Endothelial cell of umbilical vein (primary cell): ENCODE measurements around the gene SYN1. TPM values are rescaled to one million over a fixed set of nuclear protein-coding genes. Genes with fewer than 3 reads are reported as not detected.
"Not testable (repeated sequence)": the region's sequence is repeated elsewhere in the genome, so short reads cannot be mapped to it uniquely, and the experiment has no call there.

Source experiments
- BruUV-seq: library from RNA; stranded (reverse); fragments of 400-500 nt; replicated peaks from 2 replicates; lab custom pipeline; 2021; lab: Mats Ljungman, UMichigan
- CTCF ChIA-PET: fragments of 300-600, 350-600 bp; sonication (Branson Sonifier 250); formaldehyde crosslinking; loops from one replicate; lab custom pipeline; 2021; ENCODE audit warnings: antibody characterized with exemption, inconsistent platforms; lab: Charles Lee
- POLR2A ChIA-PET: fragments of 300-600, 350-600 bp; sonication (Branson Sonifier 250); formaldehyde crosslinking; loops from one replicate; lab custom pipeline; 2021; ENCODE audit warnings: antibody characterized with exemption, inconsistent platforms; lab: Charles Lee
- DNase-seq: peaks from one replicate; pipeline ENCODE4 v3.0.0-alpha.2; 2011; ENCODE audit warnings: low read depth, low spot score
- FAIRE-seq: peaks from 2 replicates; lab custom pipeline; 2011; peaks lifted over from hg19 to GRCh38; lab: Jason Lieb, UNC
- H2AFZ ChIP-seq: 2 replicates; pipeline ENCODE4 v1.6.0; 2012; ENCODE audit warnings: low read depth, low read length, control low read depth, inconsistent platforms
- H3K27ac ChIP-seq: 2 replicates; pipeline ENCODE4 v1.5.1; 2011; ENCODE audit warnings: low read depth, mild to moderate bottlenecking, control low read depth, low read length, moderate library complexity; ENCODE audit not compliant: insufficient read depth
- H3K27me3 ChIP-seq, 2 experiments: 2 replicates each; pipeline versions ENCODE4 v1.6.0 to v1.6.1; 2011; ENCODE audit warnings: low read length in 2 of 2, mixed read lengths in 1 of 2; ENCODE audit not compliant: control insufficient read depth in 2 of 2, insufficient read depth in 2 of 2
- H3K36me3 ChIP-seq, 2 experiments: 2 replicates in 1 of 2; 3 replicates in 1 of 2; pipeline ENCODE4 v1.5.1; 2011; ENCODE audit warnings: low read length in 2 of 2, mild to moderate bottlenecking in 1 of 2, moderate library complexity in 1 of 2; ENCODE audit not compliant: control insufficient read depth in 2 of 2, insufficient read depth in 2 of 2; ENCODE audit errors: extremely low read depth in 1 of 2
- H3K4me1 ChIP-seq: 3 replicates; pipeline ENCODE4 v1.5.1; 2011; ENCODE audit warnings: mild to moderate bottlenecking, low read length; ENCODE audit not compliant: control insufficient read depth, insufficient read depth; ENCODE audit errors: extremely low read depth
- H3K4me2 ChIP-seq: 2 replicates; pipeline ENCODE4 v1.6.1; 2011; ENCODE audit warnings: low read length, control low read depth, mixed read lengths; ENCODE audit not compliant: insufficient read depth
- H3K4me3 ChIP-seq, 3 experiments: fragments of 200-600 bp in 1 of 3; sonication (generic), shearing (Covaris generic) in 1 of 3; replicated peaks in 1 of 3; 2 replicates each; pipeline ENCODE4 v1.5.1; 2011 to 2016; ENCODE audit warnings: control low read depth in 3 of 3, low read length in 3 of 3, mild to moderate bottlenecking in 2 of 3, inconsistent platforms in 1 of 3, low read depth in 1 of 3, moderate library complexity in 1 of 3; ENCODE audit not compliant: insufficient read depth in 1 of 3
- H3K79me2 ChIP-seq: 2 replicates; pipeline ENCODE4 v1.6.0; 2012; ENCODE audit warnings: low read length, inconsistent platforms; ENCODE audit not compliant: control insufficient read depth, insufficient read depth
- H3K9ac ChIP-seq: replicated peaks from 2 replicates; pipeline ENCODE3; 2011; ENCODE audit warnings: low read length, control low read depth; ENCODE audit not compliant: insufficient read depth; ENCODE audit errors: extremely low read depth
- H3K9me1 ChIP-seq: replicated peaks from 3 replicates; pipeline ENCODE4 v1.6.0; 2011; ENCODE audit warnings: mild to moderate bottlenecking, low read length; ENCODE audit not compliant: control insufficient read depth, insufficient read depth; ENCODE audit errors: extremely low read depth
- H3K9me3 ChIP-seq: replicated peaks from 2 replicates; pipeline ENCODE4 v1.5.1; 2012; ENCODE audit warnings: low read length, inconsistent platforms; ENCODE audit not compliant: control insufficient read depth, insufficient read depth
- H4K20me1 ChIP-seq: replicated peaks from 2 replicates; pipeline ENCODE3; 2011; ENCODE audit warnings: mild to moderate bottlenecking, low read length; ENCODE audit not compliant: control insufficient read depth, insufficient read depth; ENCODE audit errors: extremely low read depth
- CTCF ChIP-seq, 2 donors: IDR thresholded peaks; 1 replicate in 1 of 2; 2 replicates in 1 of 2; pipeline ENCODE4 v1.5.1; 2011; ENCODE audit warnings: low read length in 2 of 2, mild to moderate bottlenecking in 2 of 2, moderate library complexity in 2 of 2, control low read depth in 1 of 2, inconsistent platforms in 1 of 2, low read depth in 1 of 2; ENCODE audit not compliant: insufficient read depth in 1 of 2; ENCODE audit errors: extremely low read depth in 1 of 2
- FOS ChIP-seq: IDR thresholded peaks from 2 replicates; pipeline ENCODE4 v1.6.1; 2011; ENCODE audit warnings: mild to moderate bottlenecking, low read length, moderate library complexity, borderline replicate concordance; ENCODE audit not compliant: insufficient read depth
- JUN ChIP-seq: IDR thresholded peaks from 2 replicates; pipeline ENCODE4 v1.6.1; 2011; ENCODE audit warnings: borderline replicate concordance, low read depth; ENCODE audit not compliant: insufficient read length, insufficient read depth
- POLR2A ChIP-seq: IDR thresholded peaks from 2 replicates; pipeline ENCODE4 v1.6.1; 2012; ENCODE audit warnings: low read depth, mild to moderate bottlenecking, control low read depth, low read length
- dilution Hi-C: fragments of 300-500 bp; cut with MboI; formaldehyde crosslinking; loops from one replicate; pipeline ENCODE4 v1.15.0; 2019; ENCODE audit warnings: low sequenced_read_pairs; ENCODE audit not compliant: extremely low pct_ligation_motif_present
- intact Hi-C: fragments of 100-400 bp; cut with micrococcal nuclease; formaldehyde crosslinking; loops from one replicate; pipeline ENCODE4 v1.10.0; 2022
- polyA plus RNA-seq, 4 experiments: library from polyadenylated mRNA; depleted of rRNA in 3 of 4; stranded (reverse) in 3 of 4; unstranded in 1 of 4; fragments of >200 nt; gene quantifications; 2 replicates each; pipeline versions ENCODE4 v1.2.1 to v1.2.3, GENCODE V29; 2011 to 2012; ENCODE audit warnings: missing spikeins in 1 of 4
- total RNA-seq: library from RNA; stranded (reverse); gene quantifications from 2 replicates; pipeline ENCODE4 v1.2.3, GENCODE V29; 2021
- TF ChIP-seq, protein P1 (sequence below): IDR thresholded peaks from 2 replicates; pipeline ENCODE4 v1.6.1; 2011; ENCODE audit not compliant: insufficient read depth, insufficient read length

Gene SYN1
- total and polyA plus RNA-seq, 2 donors (not counting 3 experiments of a cell fraction or from before 2014, with no cell fraction given) = not detected

GRCh38 chrX:47605024-47605423 is 14.6 kb downstream of the SYN1 start:
- Histone ChIP-seq H3K9me1 (no peaks in the 10 kb centered on the region), H3K36me3 (no peaks in the 10 kb centered on the region), H2AFZ (no peak overlapping the region), H4K20me1 (no peaks in the 10 kb centered on the region), H3K27me3 (peaks cover 0 to 7% of the 10 kb centered on the region in 2 experiments), H3K4me3 (no peak overlapping the region), H3K4me2 (no peak overlapping the region), H3K79me2 (no peaks in the 10 kb centered on the region), H3K27ac (no peak overlapping the region), H3K4me1 (no peaks in the 10 kb centered on the region), H3K9me3 (no peaks in the 10 kb centered on the region), H3K9ac (no peak overlapping the region)
- BruUV-seq = no TSS peak
- dilution Hi-C loops = no loop called here
- DNase-seq (no peak), FAIRE-seq (no peak)
- no peak for TF ChIP-seq JUN
- TF ChIP-seq POLR2A = no peak
- TF ChIP-seq, protein P1, sequence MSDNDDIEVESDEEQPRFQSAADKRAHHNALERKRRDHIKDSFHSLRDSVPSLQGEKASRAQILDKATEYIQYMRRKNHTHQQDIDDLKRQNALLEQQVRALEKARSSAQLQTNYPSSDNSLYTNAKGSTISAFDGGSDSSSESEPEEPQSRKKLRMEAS = no peak
- no peak for TF ChIP-seq FOS
- TF ChIP-seq CTCF (IDR thresholded peaks at IDR 0.05; ENCODE audit: extremely low read depth in 1 of 2, insufficient read depth in 1 of 2, low read depth in 1 of 2, low read length in 2 of 2) = no peak
- intact Hi-C loops = no loop called here
- POLR2A ChIA-PET = no interaction called here
- CTCF ChIA-PET = no interaction called here

GRCh38 chrX:47603125-47603524 is 16.5 kb downstream of the SYN1 start:
- POLR2A ChIA-PET, H3K4me2 ChIP-seq, H3K9ac ChIP-seq, intact Hi-C loops, H4K20me1 ChIP-seq, H2AFZ ChIP-seq, H3K4me3 ChIP-seq, dilution Hi-C loops, H3K9me3 ChIP-seq, CTCF ChIA-PET, DNase-seq, H3K9me1 ChIP-seq, H3K27ac ChIP-seq, FAIRE-seq, H3K4me1 ChIP-seq, H3K36me3 ChIP-seq, H3K79me2 ChIP-seq, H3K27me3 ChIP-seq, BruUV-seq: not testable (repeated sequence)
